GM18861 (cell line): ENCODE results near the gene AEN.
"Not testable (repeated sequence)": the region's sequence is repeated elsewhere in the genome, so short reads cannot be mapped to it uniquely, and the experiment has no call there.

ENCODE experiments used
- ATAC-seq: cut with Tn5 transposase; IDR thresholded peaks from one replicate; pipeline ENCODE4 v1.9.1; 2021; ENCODE audit not compliant: unreplicated experiment

The AEN gene

DNA sequence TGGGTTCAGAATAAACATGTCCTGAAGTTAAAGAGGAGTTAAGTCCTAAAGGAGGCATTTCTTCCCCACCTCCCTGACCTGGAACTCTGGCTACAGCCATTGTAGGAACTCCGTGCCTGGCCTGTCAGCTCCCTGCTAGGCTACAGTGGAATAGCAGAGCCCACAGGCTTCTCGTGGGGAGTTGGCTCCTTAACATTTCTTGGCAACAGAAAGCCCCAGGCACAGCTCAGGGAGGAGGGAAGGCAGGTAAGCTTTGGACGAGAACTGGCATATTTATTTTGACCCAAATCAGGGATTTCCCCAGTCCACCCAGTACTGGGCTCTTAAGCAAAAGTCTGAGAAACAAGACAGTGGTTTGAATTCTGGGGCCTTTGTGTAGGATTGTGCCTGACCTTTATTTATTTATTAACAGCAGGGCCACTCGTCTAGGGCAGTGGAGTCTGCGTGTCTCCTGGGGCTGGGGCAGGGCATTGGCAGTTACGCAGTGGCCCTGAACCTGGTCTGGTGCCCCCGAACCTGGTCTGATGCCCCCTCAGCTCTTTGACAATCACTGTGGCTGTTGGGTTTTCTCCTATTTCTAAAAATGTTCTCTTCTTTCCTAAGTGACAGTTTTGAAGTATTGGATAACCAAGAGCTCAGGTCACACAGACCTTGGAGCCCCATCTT, 9.8 kb downstream of the AEN start:
- no peak for ATAC-seq

- ATAC-seq = no peak
Measured at GRCh38 chr15:88631464-88632028, 10.4 kb downstream of the AEN start.

DNA sequence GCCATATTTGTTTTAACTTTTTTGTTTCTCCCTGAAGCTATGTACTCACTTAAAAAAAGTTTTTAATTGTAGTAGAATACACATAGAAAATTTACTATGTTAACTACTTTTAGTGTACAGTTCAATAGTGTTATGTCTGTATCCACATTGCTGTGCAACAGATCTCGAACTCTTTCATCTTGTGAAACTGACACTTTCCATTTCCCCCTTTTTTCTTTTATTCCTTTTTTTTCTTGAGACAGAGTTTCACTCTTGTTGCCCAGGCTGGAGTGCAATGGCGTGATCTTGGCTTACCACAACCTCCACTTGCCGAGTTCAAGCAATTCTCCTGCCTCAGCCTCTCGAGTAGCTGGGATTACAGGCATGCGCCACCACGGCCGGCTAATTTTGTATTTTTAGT, 11.7 kb downstream of the AEN start:
- ATAC-seq = not testable (repeated sequence)

DNA sequence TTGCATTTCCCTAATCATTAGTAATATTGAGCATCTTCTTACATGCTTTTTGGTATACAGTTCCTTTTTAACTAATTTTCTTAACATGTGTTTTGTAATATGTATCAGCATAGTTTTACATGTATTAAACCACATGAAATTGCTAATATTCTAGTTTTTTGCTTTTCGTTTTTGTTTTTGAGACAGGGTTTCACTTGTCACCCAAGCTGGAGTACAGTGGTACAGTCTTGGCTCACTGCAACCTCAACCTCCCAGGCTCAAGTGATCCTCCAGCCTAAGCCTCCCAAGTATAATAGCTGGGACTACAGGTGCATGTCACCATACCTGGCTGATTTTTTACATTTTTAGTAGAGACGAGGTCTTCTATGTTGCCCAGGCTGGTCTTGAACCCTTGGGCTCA, 13.3 kb downstream of the AEN start:
- ATAC-seq = no peak

DNA sequence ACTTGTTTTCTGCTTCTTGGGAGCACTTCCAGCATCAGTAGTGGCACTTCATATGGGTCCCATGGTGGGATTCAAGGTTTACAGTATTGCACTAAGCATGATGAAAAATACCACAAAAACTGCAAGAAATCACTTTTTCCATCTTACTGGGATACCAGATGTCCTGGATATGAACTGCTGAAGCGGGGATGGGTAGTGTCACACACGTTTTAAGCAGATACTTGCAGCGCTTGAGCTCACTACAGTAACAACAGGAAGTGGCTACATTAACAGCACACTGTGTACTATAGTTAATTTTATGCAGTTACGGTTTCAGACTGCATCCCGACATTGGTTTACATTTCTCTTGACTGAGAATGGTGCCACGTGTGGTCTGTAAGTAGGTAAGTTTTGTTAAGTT, 14.2 kb downstream of the AEN start:
- ATAC-seq = peak; percentile 40

DNA sequence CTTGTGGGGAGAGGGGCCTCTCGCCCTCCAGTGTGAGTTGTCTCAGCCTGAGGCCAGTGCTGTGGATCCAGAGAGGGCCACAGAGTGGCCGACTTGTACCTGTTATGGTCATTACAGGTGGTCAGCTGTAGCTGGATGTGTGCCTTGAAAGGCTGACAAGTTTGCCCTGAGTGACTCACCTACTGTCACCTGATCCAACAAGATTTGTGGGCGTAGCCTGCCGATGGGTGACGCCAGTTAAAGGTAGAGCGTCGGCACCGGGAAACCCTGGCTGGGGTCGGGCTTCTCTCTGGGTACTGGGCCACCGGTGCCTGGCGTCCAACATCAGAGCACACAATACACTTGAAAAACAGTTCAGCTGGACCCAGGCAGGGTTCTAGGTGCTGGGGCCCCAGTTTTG, 14.9 kb downstream of the AEN start:
- no peak for ATAC-seq

DNA sequence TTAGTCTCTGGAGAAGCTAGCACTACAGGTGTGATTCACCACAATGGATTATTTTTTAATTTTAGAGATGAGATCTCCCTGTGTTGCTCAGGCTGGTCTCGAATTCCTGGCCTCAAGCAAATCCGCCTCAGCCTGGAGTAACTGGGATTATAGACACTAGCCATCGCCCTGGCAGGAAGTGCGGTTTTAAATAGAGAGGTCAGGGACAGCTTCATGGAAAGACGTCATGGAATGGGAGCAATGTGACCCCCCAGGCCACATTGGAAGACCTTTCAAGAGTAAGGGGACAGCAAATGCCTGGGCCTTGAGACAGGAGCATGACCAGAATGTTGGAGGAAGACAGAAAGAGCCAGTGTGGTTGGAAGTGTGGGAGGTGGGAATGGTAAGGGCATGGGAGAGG, 15.5 kb downstream of the AEN start:
- no peak for ATAC-seq

GRCh38 chr15:88637436-88637835, 16.3 kb downstream of the AEN start:
- no peak for ATAC-seq

DNA sequence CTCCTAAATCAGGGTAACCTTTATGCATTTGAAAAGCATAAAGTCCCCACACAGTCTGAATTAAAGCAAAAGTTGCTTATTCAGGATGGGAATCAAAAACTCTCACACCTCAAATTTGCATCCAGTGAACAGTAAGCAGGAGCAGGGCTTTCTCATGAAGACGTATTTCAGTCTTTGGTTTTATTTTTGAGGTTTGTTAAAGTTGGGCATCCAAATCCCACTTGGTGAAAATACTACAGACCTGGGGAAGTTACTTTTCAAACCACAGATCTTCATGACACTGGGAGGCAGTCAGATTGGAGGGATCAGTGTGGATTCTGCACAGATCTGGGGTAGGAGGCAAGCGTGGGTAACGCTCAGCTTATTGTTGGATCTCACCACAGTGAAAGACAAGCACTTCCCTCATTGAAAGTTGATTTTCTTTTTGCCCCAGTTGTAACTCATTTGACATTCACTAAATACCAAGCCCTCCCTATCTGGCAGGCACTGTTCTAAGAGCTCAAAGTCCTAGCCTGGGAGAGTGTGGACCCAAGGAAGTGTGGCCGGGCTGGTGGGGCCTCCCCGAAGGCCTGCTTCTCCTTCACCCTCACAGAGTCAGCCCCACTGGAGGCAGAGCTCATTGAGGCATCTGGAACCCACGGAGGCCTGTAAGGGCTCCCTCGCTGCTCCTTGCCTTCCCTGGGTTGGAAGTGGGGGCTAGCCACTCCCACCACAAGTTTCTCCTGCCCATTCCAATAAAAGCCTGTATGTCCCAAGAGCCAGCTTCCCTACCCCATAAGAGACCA, 16.9 kb downstream of the AEN start:
- no peak for ATAC-seq

- peak; percentile 63 for ATAC-seq
Measured at GRCh38 chr15:88638626-88639372, 17.7 kb downstream of the AEN start, which contains the start of gene ISG20. ISG20 (plus strand) TSS chr15:88639016; CDS start chr15:88639367, 351 bp downstream.

DNA sequence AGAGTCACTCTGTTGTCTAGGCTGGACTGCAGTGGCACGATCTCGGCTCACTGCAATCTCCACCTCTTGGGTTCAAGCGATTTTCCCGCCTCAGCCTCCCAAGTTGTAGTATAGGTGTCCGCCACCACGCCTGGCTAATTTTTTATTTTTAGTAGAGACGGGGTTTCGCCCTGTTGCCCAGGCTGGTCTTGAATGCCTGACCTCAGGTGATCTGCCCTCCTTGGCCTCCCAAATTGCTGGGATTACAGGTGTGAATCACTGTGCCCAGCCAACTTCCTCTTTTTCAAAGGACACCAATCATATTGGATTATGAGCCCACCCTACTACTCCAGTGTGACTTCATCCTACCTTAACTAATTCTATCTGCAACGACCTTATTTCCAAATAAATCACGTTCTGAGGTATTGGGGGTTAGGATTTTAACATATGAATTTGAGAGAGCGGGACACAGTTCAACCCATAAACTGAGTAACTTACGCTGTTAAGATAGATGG, 20.9 kb downstream of the AEN start:
- ATAC-seq = no peak

GRCh38 chr15:88642514-88642913, 21.4 kb downstream of the AEN start:
- not testable (repeated sequence) for ATAC-seq

- no peak for ATAC-seq
Measured at GRCh38 chr15:88644741-88645140, 23.6 kb downstream of the AEN start.

DNA sequence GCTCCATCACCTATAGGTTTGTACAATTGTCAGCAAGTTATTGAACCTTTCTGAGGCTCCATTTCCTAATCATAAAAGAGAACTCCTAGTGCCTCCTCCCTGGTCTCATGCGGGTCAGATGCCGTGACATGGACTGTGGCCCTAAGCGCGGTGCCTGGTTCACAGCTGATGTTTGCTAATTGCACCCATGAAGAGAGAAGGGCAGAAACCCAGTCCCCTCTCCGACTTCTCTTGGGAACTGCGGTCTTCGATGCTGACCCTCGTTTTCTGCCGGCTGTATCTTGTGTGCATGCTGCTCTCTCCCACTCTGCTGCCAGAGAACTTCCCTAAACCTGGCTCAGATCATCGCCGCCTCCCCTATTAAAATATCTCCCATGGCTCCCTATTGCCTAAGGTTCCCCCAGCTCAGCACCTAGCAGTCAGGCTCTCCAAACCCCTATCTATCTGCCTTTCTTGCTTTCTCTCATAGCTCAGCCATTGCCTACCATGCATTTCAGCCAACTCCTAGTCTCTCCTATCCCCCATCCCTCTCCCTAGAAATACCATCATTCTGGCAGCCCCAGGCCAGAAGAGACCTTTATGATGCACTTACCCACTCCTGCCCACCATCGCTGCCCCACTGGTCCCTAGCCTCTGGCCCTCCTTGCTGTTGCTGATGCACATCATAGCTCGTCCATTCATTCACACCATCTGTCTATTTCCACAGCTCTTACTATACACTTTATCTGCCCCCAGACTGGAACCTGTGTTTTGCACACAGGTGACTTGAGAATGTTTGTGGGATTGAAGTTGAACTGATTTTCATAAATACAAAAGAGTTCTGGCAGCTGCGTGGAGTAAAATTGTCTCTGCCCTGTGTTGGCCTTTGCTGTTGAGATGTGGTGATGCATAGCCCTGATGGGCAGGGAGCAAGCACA, 24.3 kb downstream of the AEN start:
- ATAC-seq = no peak

GRCh38 chr15:88646088-88646405, 24.9 kb downstream of the AEN start:
- no peak for ATAC-seq

DNA sequence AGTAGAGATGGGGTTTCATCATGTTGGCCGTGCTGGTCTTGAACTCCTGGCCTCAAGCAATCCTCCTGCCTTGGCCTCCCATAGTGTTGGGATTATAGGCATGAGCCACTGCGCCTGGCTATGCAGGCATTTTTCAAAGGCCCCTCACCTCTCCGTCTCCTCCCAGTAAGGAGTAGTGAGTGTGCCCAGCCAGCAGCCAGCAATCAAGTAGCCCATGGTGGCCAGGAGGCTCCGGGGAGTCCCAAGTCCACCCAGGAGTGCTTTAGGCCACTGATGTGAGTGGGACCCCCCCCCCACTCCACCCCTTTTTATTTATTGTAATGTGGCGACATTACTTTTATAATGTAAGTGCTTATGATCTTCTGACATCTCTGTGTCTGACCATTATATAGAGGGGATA, 25.8 kb downstream of the AEN start:
- no peak for ATAC-seq

DNA sequence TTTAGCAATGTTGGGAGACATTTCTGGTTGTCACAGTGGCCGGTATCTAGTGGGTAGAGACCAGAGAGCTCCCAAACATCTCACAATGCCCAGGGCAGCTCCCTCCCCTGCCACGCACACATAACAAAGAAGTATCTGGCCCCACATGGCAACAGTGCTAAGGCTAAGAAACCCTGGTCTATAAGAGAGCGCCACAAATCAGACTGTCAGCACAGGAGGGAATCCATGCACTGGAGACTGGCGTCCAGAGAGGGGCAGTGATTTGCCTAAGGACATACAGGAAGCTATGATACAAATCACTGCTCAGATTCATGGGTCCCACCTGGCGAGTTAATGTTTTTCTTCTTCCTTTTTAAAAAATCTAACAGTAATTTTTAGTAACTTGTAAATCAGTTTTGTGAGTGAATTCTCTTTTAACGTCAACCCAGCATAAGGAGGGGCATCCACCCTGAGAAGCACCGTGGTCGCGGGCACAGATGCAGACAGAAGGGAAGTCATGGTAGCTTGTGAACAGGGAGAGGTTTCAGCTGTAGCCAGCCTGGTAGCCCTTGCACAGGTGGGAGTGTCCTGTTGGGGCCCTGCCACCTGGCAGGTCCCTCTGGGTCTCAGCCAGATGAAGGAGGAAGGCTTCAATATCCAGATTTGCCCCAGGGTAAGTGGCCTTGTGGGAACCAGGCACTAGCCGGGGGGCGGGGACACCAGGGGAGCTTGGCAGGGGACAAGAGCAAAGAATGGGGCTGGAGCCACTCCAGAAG, 26.4 kb downstream of the AEN start:
- no peak for ATAC-seq

DNA sequence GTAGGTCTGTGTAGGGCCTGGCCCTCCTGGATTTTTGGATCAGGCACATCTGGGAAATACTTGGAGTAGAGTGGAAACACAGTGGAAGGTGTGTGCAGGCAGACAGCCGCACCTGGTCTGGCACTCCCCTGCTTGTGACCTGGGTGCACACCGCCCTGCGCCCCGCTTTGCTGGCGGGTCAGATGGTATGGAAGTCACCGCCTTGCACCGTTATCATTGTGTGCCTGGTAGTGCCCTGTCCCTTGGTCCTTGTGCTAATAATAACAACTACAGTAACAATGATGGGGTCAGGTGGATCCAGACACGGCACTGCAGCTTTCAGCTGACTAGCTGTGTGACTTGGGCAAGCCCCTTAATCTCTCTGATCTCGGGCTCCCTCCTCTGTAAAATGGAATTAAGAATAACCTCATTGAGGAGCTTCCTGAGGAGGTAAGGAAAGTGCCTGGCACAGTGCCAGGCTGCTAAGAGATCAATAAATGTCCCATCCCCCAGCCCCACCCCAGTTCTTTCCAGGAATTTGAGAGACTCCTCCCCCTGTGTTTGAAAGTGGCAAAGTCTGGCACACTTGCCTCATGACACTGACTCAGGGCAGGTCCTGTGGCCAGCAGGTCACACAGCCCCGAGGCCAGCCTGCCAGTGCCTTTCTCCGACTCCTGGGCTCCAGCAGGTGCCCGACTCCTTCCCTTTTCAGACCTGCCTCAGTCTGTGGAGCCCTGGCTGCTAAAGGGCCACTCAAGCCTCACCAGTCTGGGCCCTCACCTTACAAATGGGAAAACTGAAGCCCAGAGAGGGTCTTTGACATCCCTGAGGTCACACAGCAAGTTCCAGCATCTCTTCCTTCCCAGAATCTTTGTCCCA, 27.4 kb downstream of the AEN start:
- no peak for ATAC-seq

DNA sequence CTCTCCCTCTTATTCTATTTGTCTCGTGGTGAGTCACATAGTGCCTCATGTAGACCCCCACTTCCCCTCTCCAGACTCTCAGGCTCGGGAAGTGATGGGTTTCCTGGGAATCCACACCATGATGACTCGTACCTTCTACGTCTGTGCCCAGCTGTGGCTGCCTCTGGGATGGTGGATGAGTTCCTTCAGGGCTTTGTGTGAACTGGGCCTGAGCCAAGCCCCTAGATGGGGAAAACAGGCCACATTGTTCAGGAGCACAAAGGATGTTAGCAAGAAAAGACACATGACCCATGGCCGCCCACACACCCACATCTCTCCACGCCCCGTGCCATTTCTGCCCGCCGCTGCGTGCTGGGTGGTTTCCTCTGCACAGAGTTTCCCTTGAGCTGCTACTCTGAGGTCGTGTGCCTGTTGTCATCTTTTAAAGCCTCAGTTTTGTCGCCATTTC, 28.2 kb downstream of the AEN start:
- peak; percentile 68 for ATAC-seq
